PC-9 (cell line): Measurements from ENCODE around the gene RPS14.

Source experiments
- EZH2 ChIP-seq: fragments of 200-600 bp; sonication (generic); IDR thresholded peaks from 2 replicates; pipeline ENCODE4 v1.8.0; 2017; ENCODE audit warnings: antibody characterized with exemption, low read depth
- TF ChIP-seq, protein P1 (sequence below): fragments of 200-600 bp; sonication (generic); conservative IDR thresholded peaks from 2 replicates; pipeline ENCODE4 v1.6.1; 2017; ENCODE audit warnings: mixed run types, antibody characterized with exemption, mild to moderate bottlenecking, moderate library complexity

DNA sequence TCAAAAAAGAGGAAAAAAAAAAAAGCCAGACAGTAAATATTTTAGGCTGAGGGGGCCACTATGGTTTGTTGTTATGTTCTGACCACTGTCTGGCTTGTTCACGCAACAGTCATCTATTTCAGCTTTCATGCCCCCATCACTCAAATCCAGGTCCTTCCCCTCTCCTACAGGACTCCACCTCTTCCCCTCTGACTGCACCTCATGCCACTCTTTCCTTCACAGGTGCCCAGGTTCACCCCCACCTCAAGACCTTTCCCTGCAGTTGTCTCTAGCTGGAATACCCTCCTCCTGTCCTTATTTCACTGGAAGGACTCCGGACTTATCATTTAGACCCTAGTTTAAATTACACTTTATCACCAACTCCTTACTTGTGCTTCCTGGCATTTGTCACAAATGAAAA lies 3.5 kb downstream of the RPS14 start:
- TF ChIP-seq, protein P1, sequence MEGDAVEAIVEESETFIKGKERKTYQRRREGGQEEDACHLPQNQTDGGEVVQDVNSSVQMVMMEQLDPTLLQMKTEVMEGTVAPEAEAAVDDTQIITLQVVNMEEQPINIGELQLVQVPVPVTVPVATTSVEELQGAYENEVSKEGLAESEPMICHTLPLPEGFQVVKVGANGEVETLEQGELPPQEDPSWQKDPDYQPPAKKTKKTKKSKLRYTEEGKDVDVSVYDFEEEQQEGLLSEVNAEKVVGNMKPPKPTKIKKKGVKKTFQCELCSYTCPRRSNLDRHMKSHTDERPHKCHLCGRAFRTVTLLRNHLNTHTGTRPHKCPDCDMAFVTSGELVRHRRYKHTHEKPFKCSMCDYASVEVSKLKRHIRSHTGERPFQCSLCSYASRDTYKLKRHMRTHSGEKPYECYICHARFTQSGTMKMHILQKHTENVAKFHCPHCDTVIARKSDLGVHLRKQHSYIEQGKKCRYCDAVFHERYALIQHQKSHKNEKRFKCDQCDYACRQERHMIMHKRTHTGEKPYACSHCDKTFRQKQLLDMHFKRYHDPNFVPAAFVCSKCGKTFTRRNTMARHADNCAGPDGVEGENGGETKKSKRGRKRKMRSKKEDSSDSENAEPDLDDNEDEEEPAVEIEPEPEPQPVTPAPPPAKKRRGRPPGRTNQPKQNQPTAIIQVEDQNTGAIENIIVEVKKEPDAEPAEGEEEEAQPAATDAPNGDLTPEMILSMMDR = no peak
- no peak for TF ChIP-seq EZH2
